H1 (cell line): ENCODE results near the gene APELA. TPM values are rescaled to one million over a fixed set of nuclear protein-coding genes. Genes with fewer than 3 reads are reported as not detected.

ENCODE experiments used
- SIX5 ChIP-seq: IDR thresholded peaks from 2 replicates; pipeline ENCODE4 v1.6.1; 2011; ENCODE audit warnings: mild to moderate bottlenecking, low read depth, low read length
- USF2 ChIP-seq: IDR thresholded peaks from 2 replicates; pipeline ENCODE4 v1.6.1; 2011; ENCODE audit warnings: low read length, improper control_type of control experiment
- polyA plus RNA-seq, 7 experiments: library from polyadenylated mRNA; depleted of rRNA in 3 of 7; stranded (reverse) in 5 of 7; unstranded in 2 of 7; fragments of >200 nt in 5 of 7; fragments of 200-250 nt in 2 of 7; gene quantifications; 1 replicate in 5 of 7; 2 replicates in 1 of 7; 4 replicates in 1 of 7; pipeline versions ENCODE4 v1.2.1 to v1.2.3, GENCODE V29; 2011 to 2013; ENCODE audit warnings: missing spikeins in 2 of 7, mixed read lengths in 2 of 7
- total RNA-seq: library from RNA; stranded (reverse); fragmentation: NEBNext Ultra II Directional; extraction: Animal tissue kit (Norgen Biotek cat#: 25700); gene quantifications from 2 replicates; pipeline ENCODE4 v1.2.1, GENCODE V29; 2021

Gene APELA
- total and polyA plus RNA-seq, 2 of the 8 experiments (the other 6 are each of a cell fraction or from before 2014, with no cell fraction given) = 60.2 to 81.8 TPM

- TF ChIP-seq USF2 (no peak), SIX5 (no peak)
- TF ChIP-seq, all 59 proteins: peak for 0
Observed at GRCh38 chr4:164894702-164895101, 17.7 kb downstream of the APELA start (continued).
